Stimulated activated naive CD8-positive, alpha-beta T cell treated with anti-CD3 and anti-CD28 coated beads, Interleukin-15, Interleukin-2, amounts not matched to agents 100 ng/mL and 50 ng/mL, for 24 hours (primary cell): ENCODE data around the gene GOLGA6L22.
A peak's percentile ranks its signal among the peaks of the same experiment; 100 is the strongest.
"Not testable (repeated sequence)": the region's sequence is repeated elsewhere in the genome, so short reads cannot be mapped to it uniquely, and the experiment has no call there.

Experiments
- H3K27ac Mint-ChIP-seq: one replicate; pipeline ENCODE4 v1.8.0; 2021; ENCODE audit warnings: mild to moderate bottlenecking, mixed read lengths
- H3K27me3 Mint-ChIP-seq: one replicate; pipeline ENCODE4 v1.8.0; 2021; ENCODE audit warnings: mixed read lengths
- H3K36me3 Mint-ChIP-seq: one replicate; pipeline ENCODE4 v1.8.0; 2021; ENCODE audit warnings: low read depth, mixed read lengths
- H3K4me1 Mint-ChIP-seq: one replicate; pipeline ENCODE4 v1.8.0; 2021; ENCODE audit warnings: low read depth, mixed read lengths
- H3K4me3 Mint-ChIP-seq: one replicate; pipeline ENCODE4 v1.8.0; 2021; ENCODE audit warnings: mild to moderate bottlenecking, mixed read lengths
- H3K9me3 Mint-ChIP-seq: one replicate; pipeline ENCODE4 v1.8.0; 2021; ENCODE audit warnings: mixed read lengths

The GOLGA6L22 gene, protein sequence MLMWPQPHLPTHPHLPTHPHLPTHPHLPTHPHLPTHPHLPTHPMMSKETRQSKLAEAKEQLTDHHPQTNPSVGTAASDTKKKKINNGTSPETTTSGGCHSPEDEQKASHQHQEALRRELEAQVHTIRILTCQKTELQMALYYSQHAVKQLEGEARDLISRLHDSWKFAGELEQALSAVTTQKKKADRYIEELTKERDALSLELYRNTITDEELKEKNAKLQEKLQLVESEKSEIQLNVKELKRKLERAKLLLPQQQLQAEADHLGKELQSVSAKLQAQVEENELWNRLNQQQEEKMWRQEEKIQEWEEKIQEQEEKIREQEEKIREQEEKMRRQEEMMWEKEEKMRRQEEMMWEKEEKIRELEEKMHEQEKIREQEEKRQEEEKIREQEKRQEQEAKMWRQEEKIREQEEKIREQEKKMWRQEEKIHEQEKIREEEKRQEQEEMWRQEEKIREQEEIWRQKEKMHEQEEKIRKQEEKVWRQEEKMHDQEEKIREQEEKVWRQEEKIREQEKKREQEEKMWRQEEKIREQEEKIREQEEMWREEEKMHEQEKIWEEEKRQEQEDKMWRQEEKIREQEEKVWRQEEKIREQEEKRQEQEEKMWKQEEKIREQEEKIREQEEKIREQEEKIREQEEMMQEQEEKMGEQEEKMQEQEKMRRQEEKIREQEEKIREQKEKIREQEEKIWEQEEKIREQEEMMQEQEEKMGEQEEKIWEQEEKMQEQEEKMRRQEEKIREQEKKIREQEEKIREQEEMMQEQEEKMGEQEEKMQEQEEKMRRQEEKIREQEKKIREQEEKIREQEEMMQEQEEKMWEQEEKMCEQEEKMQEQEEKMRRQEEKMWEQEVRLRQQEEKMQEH

DNA sequence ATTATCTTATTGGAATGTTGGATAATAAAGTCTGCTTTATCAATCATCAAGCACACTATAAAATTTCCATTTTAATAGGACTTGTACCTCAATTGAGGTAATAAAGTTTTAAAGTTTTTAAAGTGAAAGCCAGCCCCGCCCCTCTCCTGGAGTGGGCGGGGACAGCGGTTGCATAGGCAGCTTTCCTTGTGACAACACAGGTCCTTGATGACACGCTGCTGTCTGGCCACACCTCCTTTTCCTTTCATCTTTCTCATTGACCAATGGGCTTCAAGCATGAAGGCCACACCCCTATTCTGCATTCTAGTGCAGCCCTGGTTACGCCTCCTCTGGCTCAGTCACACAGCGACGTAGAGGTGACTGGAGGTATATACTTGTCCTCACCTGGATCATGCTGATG, at the start of gene GOLGA6L22:
Gene GOLGA6L22, plus strand, starts transcription at position 301 of the 400 bp plus-strand sequence. Its CDS starts 91 bp downstream, at position 392.
- H3K36me3 Mint-ChIP-seq, H3K4me3 Mint-ChIP-seq, H3K27me3 Mint-ChIP-seq, H3K4me1 Mint-ChIP-seq, H3K27ac Mint-ChIP-seq, H3K9me3 Mint-ChIP-seq: not testable (repeated sequence)

DNA sequence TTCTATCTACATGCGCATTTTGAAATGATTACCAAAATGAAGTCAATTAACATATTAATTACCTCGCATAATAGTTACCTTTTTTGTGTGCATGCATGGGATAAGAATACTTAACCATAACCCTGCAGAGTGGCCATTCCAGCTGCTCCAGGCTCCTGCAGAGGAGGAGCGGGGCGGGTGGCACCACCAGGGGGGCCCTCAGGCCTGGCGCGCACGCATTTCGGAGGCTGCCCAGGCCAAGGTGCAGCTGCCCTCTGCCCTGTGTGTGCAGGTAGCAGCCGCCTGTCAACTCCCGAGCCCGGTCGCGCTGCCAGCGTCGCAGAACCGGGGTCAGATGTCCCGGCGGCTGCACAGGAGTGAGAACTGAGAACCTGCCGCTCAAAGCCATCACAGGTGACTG, 41.4 kb upstream of the GOLGA6L22 start:
- H3K4me3 Mint-ChIP-seq, H3K36me3 Mint-ChIP-seq, H3K27me3 Mint-ChIP-seq, H3K27ac Mint-ChIP-seq, H3K9me3 Mint-ChIP-seq, H3K4me1 Mint-ChIP-seq: not testable (repeated sequence)

DNA sequence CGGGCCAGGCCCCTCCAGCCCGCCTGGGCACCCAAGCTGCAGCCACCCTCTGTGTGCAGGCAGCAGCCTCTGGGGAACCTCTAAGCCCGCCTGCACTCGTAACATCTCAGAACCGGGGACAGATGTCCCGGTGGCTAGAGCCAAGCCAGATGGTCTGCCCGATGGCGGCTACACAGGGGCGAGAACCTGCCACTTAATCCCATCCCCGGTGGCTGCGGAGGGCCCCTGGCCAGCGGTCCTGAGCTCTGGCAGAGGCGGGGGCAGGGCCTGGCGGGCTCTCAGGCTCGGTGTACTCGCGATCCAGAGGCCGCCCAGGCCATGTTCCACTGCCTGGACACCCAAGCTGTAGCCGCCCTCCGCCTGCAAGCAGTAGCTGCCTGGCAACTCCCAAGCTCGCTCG, 40.9 kb upstream of the GOLGA6L22 start:
- H3K27me3 Mint-ChIP-seq, H3K9me3 Mint-ChIP-seq, H3K4me1 Mint-ChIP-seq, H3K4me3 Mint-ChIP-seq, H3K27ac Mint-ChIP-seq, H3K36me3 Mint-ChIP-seq: not testable (repeated sequence)

DNA sequence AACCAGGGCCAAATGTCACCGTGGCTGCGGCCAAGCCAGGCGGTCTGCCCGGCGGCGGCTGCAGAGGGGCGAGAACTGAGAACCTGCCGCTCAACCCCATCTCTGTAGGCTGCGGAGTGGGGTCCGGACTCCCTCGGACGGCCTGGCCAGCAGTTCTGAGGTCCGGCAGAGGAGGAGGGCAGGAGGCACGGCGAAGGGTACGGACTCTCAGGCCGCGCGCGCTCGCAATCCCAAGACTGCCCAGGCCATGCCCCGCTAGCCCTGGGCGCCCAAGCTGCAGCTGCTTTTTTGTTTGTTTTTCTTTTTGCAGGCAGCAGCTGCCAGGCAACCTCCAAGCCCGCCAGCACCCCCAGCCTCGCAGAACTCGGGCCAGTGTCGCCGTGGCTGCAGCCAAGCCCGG, 40.5 kb upstream of the GOLGA6L22 start:
- H3K27me3 Mint-ChIP-seq, H3K27ac Mint-ChIP-seq, H3K36me3 Mint-ChIP-seq, H3K4me1 Mint-ChIP-seq, H3K4me3 Mint-ChIP-seq, H3K9me3 Mint-ChIP-seq: not testable (repeated sequence)

DNA sequence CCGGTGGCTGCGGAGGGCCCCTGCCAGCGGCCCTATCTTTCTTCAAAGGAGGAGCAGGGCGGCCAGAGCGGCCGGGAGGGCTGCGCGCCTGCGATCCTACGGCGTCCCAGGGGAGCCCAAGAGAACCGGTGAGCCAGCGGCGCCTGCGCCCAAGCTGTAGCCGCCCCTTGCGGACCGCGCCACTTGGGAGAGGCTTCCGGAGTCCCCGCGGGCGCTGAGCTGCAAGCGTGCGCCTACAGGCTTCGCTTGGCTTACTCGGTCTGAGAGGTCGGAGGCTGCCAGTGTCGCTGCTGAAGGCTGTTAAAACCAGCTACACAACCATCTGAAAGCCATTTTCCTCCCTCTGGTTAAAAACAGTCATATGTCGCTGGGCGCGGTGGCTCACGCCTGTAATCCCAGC, 40.0 kb upstream of the GOLGA6L22 start:
- not testable (repeated sequence) for H3K36me3 Mint-ChIP-seq, H3K4me3 Mint-ChIP-seq, H3K27ac Mint-ChIP-seq, H3K4me1 Mint-ChIP-seq, H3K27me3 Mint-ChIP-seq, H3K9me3 Mint-ChIP-seq

DNA sequence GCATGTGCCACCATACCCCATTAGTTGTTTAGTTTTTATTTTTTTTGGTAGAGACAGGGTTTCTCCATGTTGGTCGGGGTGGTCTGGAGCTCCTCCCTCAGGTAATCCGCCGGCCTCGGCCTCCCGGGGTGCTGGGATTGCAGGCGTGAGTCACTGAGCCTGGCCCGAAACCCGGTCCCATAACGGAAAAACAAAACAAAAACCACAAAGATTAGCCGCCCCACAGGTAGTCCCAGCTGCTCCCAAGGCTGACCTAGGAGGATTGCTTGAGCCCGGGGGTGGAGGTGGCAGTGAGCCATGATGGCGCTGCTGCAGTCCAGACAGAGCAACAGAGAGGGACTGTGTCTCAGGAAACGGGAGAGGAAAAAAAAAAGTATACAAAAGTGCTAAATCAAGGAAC, 38.4 kb upstream of the GOLGA6L22 start:
- not testable (repeated sequence) for H3K4me1 Mint-ChIP-seq, H3K27me3 Mint-ChIP-seq, H3K27ac Mint-ChIP-seq, H3K9me3 Mint-ChIP-seq, H3K4me3 Mint-ChIP-seq, H3K36me3 Mint-ChIP-seq

DNA sequence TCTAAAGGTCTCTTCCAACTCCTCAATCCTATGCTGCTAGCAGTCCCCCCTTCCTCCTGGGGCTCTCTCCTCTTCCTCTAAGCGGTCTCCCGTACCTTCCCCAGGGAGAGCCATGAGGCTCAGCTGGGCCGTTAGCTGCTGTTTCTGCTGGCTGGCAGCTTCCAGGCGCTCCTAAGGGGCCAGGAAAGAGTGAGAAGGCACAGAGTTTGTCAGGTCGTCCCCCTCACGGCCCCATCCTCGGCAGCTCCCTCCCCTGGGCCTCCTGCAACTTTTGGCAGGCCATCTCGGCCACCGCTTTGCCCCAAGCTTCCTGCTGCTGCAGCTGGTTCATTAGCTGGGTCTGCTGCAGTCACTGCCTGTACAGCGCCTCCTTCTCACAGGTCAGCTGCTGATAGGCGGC, 29.3 kb upstream of the GOLGA6L22 start:
- not testable (repeated sequence) for H3K36me3 Mint-ChIP-seq, H3K27ac Mint-ChIP-seq, H3K27me3 Mint-ChIP-seq, H3K4me1 Mint-ChIP-seq, H3K9me3 Mint-ChIP-seq, H3K4me3 Mint-ChIP-seq

DNA sequence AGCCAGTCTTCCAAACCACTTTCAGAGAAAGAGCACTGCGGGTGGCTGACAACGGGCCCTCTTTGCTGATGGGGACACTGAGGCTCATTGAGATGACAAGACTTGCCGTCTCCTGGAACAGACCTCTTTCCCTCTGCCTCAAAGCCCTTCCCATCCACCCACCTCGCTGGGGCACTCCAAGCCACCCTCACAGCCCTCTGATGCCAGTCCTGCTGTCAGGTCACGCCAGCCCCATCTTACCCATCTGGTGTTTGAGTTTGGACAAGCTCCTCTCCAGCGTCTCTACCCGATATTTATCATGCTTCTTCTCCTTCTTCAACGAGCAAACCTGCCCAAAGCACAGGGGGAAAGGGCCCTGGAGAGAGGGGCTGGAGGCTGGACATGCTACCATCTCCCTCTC, 27.0 kb upstream of the GOLGA6L22 start:
- not testable (repeated sequence) for H3K36me3 Mint-ChIP-seq, H3K4me3 Mint-ChIP-seq, H3K9me3 Mint-ChIP-seq, H3K4me1 Mint-ChIP-seq, H3K27ac Mint-ChIP-seq, H3K27me3 Mint-ChIP-seq

DNA sequence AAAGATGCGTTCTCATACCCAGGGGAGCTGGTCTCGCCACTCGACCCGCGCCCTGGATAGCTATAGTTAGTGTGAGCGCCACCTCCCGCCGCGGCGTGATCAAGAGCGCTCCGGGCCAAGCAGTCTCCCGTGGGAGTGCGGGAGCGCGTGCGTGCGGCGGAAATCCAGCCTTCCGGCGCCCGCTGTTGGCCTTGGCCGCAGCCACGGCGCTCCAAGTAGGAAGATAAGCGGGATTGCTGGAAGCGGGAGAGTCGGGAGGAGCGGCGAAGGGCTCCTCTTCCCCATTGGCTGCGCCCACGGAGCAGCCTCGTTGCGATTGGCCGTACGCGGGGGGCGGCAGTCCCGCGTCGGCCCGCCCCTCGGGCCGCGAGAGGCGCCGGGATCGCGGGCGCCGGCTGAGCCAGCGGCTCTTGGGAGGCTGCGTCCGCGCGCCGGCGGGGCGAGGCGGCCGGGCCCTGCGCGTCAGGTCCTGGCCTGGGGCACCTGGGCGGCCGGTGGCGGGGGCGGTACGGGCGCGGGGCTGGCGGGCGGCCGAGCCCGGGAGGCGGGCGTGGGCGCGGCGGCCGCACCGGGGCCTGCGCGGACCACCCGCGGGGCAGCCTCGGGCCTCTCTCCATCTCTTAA, 35.9 kb downstream of the GOLGA6L22 start:
- not testable (repeated sequence) for H3K36me3 Mint-ChIP-seq, H3K4me1 Mint-ChIP-seq

DNA sequence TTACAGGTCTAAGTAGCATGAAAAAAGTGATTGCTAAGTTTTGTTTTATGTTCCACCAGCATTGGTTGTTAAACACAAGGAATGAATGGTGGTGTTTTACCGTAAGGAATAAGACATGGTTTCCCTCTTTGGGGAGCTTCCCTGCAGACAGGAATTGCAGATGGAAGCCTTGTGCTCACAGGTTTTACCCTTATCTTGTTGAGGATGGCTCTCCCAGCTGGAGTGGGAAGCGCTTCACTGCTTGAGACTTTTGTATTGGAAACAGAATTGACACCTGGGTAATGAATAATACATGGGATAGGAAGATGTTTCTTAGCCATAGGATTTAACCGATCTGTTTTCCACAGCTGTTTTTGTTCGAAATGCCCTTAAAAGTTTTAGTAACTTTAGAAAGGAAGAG, 38.5 kb downstream of the GOLGA6L22 start:
- not testable (repeated sequence) for H3K4me3 Mint-ChIP-seq, H3K27me3 Mint-ChIP-seq, H3K9me3 Mint-ChIP-seq, H3K27ac Mint-ChIP-seq, H3K36me3 Mint-ChIP-seq, H3K4me1 Mint-ChIP-seq

More for the DNA sequence above, 35.9 kb downstream of the GOLGA6L22 start:
- not testable (repeated sequence) for H3K27ac Mint-ChIP-seq, H3K9me3 Mint-ChIP-seq, H3K27me3 Mint-ChIP-seq
- peak overlapping the region; percentile 68 for H3K4me3 Mint-ChIP-seq

DNA sequence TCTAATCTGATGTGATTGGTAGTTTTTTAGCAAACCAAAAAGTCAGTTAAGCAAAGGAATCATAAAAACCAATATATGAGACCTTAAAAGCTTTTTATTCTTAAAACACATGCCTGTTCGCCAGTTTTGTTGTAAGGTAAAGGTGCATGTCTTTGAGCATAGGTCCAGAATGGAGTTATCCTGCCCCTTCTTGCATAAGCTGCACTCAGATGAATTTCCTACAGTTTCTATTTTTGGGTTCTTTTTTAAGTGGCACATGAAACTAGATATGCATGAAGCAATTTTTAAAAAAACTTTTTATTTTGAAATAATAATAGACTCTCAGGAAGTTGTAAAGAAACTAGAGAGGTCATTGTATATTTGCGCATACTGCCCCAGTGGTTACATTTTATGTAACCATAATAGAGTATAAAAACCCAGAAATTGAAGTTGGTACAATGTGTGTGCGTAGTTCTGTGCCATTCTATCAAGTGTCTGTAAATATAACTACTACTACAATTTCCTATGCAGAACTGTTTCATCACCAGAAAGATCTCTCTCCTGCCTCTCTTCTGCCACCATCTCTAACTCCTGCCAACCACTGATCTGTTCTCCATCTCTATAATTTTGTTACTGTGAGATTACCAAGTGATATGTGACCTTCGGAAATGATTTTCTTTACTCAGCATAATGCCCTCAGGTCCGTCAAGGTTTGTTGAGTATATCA, 39.7 kb downstream of the GOLGA6L22 start:
- H3K27me3 Mint-ChIP-seq, H3K9me3 Mint-ChIP-seq, H3K36me3 Mint-ChIP-seq, H3K27ac Mint-ChIP-seq, H3K4me3 Mint-ChIP-seq, H3K4me1 Mint-ChIP-seq: not testable (repeated sequence)

DNA sequence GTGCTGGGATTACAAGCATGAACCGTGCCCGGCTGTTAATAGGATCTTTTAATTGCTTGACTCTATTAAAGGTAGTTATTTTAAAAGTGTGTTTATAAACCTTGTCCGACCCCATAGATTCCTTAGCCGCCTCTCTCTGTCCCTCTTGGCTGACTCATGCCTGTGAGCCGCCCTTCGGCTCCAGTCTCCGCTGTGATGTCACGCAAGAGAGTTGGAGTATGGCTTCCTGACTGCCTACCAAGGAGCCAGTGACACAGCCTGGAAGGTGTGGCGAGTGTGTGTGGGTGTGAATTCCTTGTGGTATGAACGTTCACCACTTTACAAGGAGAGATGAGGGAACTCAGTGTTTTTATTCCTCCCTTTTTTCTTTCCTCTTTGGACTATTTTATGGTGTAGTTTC, 43.6 kb downstream of the GOLGA6L22 start:
- H3K4me3 Mint-ChIP-seq, H3K4me1 Mint-ChIP-seq, H3K36me3 Mint-ChIP-seq, H3K27ac Mint-ChIP-seq, H3K27me3 Mint-ChIP-seq, H3K9me3 Mint-ChIP-seq: not testable (repeated sequence)

DNA sequence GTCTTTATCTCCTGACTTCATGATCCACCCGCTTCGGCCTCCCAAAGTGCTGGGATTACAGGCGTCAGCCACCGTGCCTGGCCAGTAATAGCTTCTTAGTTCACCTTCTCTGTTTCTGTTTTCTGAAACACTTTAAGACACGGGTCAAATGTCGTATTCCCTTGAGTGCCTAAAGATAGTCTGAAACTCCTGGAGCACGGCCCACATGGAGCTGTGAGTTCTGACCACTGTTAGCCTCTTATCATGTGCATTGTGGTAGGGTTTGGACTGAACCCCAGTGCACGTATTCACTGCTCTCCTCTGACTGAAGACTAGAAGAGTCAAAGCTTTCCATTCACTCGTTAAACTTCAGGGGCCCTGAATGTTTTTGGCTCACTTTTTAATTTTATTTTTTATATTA, 48.3 kb downstream of the GOLGA6L22 start:
- H3K27ac Mint-ChIP-seq, H3K4me1 Mint-ChIP-seq, H3K4me3 Mint-ChIP-seq, H3K27me3 Mint-ChIP-seq, H3K9me3 Mint-ChIP-seq, H3K36me3 Mint-ChIP-seq: not testable (repeated sequence)

DNA sequence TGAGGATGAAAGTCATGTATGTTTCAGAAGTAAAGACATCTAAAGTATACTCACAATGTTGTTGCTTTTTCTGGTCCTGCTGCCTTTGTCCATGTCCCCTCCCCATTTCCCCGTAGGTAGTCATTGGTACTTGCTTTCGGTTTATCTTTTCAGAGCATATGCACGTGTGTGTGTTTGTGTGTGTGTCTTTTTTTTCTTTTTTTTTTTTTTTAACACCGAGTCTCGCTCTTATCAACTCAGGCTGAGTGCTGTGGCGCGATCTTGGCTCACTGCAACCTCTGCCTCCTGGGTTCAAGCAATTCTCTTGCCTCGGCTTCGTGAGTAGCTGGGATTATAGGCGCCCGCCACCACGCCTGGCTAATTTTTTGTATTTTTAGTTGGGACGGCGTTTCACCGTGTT, 57.4 kb downstream of the GOLGA6L22 start:
- not testable (repeated sequence) for H3K36me3 Mint-ChIP-seq, H3K27ac Mint-ChIP-seq, H3K9me3 Mint-ChIP-seq, H3K4me1 Mint-ChIP-seq, H3K27me3 Mint-ChIP-seq, H3K4me3 Mint-ChIP-seq
